Stomach (tissue), 9 donors: ENCODE data around the gene APCDD1L. TPM values are rescaled to one million over a fixed set of nuclear protein-coding genes. Genes with fewer than 3 reads are reported as not detected.

Source experiments
- DNase-seq, 2 donors: peaks; one replicate each; pipeline versions ENCODE4 v3.0.0 to v3.0.0-alpha.2; 2013 to 2019
- H3K27ac ChIP-seq, 5 donors: fragments of 200-600 bp in 4 of 5; sonication (generic) in 4 of 5; one replicate each; pipeline ENCODE4 v1.5.1; 2013 to 2019; ENCODE audit warnings: mild to moderate bottlenecking in 1 of 5, moderate library complexity in 1 of 5
- H3K27me3 ChIP-seq, 3 donors: fragments of 200-600 bp; sonication (generic); one replicate each; pipeline ENCODE4 v1.5.1; 2017 to 2019; ENCODE audit warnings: mixed run types in 1 of 3
- H3K36me3 ChIP-seq, 4 donors: fragments of 200-600 bp; sonication (generic); 1 replicate in 3 of 4; 2 replicates in 1 of 4; pipeline ENCODE4 v1.5.1; 2016 to 2019
- H3K4me1 ChIP-seq, 4 donors: fragments of 200-600 bp; sonication (generic); one replicate each; pipeline ENCODE4 v1.5.1; 2016 to 2019
- H3K4me3 ChIP-seq, 4 donors: fragments of 200-600 bp; sonication (generic) in 3 of 4; one replicate each; pipeline ENCODE4 v1.5.1; 2016 to 2019; ENCODE audit warnings: mild to moderate bottlenecking in 1 of 4
- H3K9me3 ChIP-seq, 4 donors: fragments of 200-600 bp; sonication (generic); one replicate each; pipeline ENCODE4 v1.5.1; 2016 to 2019
- CTCF ChIP-seq, 7 experiments: fragments of 450-650 bp in 4 of 7; fragments of 200-600 bp in 3 of 7; sonication (generic) in 3 of 7; IDR thresholded peaks; one replicate each; pipeline ENCODE4 v1.5.1; 2016 to 2019; ENCODE audit warnings: antibody characterized with exemption in 7 of 7, control low read depth in 2 of 7, mild to moderate bottlenecking in 1 of 7
- EP300 ChIP-seq: sonication (generic); formaldehyde crosslinking; IDR thresholded peaks from one replicate; pipeline ENCODE4 v1.6.1; 2017; ENCODE audit warnings: antibody characterized with exemption
- POLR2A ChIP-seq, 4 donors: fragments of 450-650 bp; IDR thresholded peaks; one replicate each; pipeline ENCODE4 v1.6.1; 2016; ENCODE audit warnings: antibody characterized with exemption in 4 of 4, control low read depth in 2 of 4, mild to moderate bottlenecking in 1 of 4, moderate library complexity in 1 of 4
- POLR2AphosphoS5 ChIP-seq, 3 donors: sonication (generic); formaldehyde crosslinking; IDR thresholded peaks; one replicate each; pipeline ENCODE4 v1.6.1; 2016; ENCODE audit warnings: antibody characterized with exemption in 3 of 3
- WGBS, 5 donors: extraction: QIAGEN DNeasy Blood & Tissue Kit in 3 of 5; methylation state at CpG; one replicate each; pipeline versions ENCODE4 v1.1.5 to v1.1.7; 2013 to 2018; 5-methylcytosine and 5-hydroxymethylcytosine counted together
- intact Hi-C: fragments of 100-400 bp; cut with DNase I; formaldehyde crosslinking; loops from one replicate; pipeline ENCODE4 v1.15.1; 2023; ENCODE audit warnings: low total_unique reads
- polyA plus RNA-seq, 3 donors: library from polyadenylated mRNA; stranded (reverse); fragments of 200-250 nt; gene quantifications; one replicate each; pipeline ENCODE4 v1.2.3, GENCODE V29; 2013
- total RNA-seq, 5 donors: library from RNA; depleted of rRNA; stranded (reverse); fragments of >200 nt; gene quantifications; one replicate each; pipeline versions ENCODE4 v1.1.0 to v1.2.3, GENCODE V29; 2014 to 2016
- donor health status: healthy with polysubstance abuse.
- donor health status: Bipolar disorder and iron deficiency.
- donor health status: healthy.

Gene APCDD1L
- total and polyA plus RNA-seq, 8 donors, result 0.12 to 2.0 (median 0.85) TPM; not detected in 4

DNA sequence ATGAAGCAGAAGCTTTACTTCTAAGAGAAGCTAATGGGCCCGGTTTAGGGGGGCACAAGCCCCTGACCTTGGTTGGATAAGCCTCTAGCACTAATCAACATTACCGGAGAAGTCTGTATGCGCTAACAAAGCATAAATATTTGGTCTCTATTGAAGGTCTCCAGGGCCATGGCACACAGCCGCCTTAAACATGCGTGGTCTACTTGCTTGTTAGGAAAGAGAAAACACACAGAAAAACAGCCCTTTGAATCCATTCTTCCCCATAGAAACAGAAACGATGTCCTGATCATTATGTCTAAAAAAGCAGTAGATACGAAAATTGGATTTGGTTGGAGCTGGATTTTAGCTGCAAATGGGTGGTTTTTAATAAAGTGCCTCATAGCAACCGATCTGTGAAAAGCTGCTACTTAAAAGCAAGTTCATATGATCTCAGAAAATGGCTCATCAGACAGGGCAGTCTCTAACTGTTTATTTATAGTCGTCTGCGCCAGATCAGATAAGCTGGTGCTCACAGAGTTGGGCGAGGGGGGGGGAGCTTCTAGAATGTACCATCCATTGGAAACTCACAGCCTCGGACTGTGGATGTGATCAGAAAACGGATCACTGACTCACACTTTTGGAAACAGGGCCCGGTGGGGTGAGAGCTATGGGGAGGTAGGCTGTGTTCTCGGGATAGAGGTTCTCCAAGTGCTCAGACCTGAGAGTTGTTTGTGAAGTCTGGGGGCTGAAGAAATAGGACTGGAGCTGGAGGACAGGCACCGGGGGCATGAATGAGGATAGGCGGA lies 35.3 kb upstream of the APCDD1L start:
- no peaks in the 10 kb centered on the region for H3K36me3 ChIP-seq
- no peak overlapping the region for H3K27ac ChIP-seq
- H3K9me3 ChIP-seq, result no peaks in the 10 kb centered on the region
- DNase-seq, result peak; percentile 23 to 49
- H3K27me3 ChIP-seq, result peaks cover 0 to 49% (median 13%) of the 10 kb centered on the region in 3 donors
- WGBS, 5 donors, result 39 to 49% (median 43%) methylated on average over 17 of the region's 17 CpGs
- intact Hi-C loops, result no loop called here
- H3K4me3 ChIP-seq, result no peak overlapping the region
- TF ChIP-seq POLR2A (IDR thresholded peaks at IDR 0.05) (no peak), EP300 (no peak), CTCF (IDR thresholded peaks at IDR 0.05) (no peak), POLR2AphosphoS5 (IDR thresholded peaks at IDR 0.05) (no peak)
- H3K4me1 ChIP-seq, result peaks cover 0 to 8% (median 0%) of the 10 kb centered on the region in 4 donors

DNA sequence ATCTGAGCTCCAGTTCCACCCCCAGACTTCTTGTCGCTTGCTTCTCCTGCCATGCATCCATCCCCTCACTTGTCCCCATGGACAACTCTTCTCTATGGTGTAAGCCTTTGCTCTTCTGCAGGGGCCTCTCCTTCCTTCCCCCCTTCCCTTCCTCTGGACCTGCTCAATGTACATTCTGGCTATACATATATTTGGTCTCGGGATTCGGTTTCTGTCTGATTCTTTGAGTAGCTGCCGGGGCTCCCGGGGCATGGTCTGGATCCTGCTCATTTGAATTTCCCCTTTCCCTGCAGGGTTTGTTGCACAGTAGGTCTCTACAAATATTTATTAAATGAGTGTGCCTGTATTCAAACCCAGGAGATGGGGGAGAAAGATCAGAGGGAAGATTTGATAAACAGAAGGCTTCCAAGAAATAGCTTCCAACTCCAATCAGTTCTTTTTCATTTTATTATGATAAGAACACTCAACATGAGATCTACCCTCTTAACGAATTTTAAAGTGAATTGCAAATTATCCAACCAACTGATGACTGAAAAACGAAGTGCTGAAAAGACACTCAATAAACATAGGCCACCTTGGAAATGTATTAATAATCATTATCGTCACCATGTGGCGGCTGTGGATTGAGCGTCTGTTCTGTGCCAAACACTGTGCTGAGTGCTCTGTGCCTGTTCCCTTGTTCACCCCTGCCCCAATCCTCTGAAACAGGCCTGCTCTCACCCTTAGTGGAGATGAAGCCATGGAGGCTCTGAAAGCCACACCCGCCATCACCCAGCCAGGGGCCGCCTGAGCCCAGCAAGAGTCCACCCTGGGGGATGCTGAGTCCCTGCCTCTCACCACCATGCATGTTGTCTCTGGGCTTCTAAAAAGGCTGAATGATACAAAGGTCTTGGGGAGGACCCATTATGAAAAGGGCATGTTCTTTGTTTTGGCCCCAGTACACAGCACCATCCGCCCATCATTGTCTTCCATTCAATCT lies 34.3 kb upstream of the APCDD1L start:
- H3K36me3 ChIP-seq, result no peaks in the 10 kb centered on the region
- TF ChIP-seq POLR2AphosphoS5 (IDR thresholded peaks at IDR 0.05) (no peak), CTCF (IDR thresholded peaks at IDR 0.05) (no peak), EP300 (no peak), POLR2A (IDR thresholded peaks at IDR 0.05) (no peak)
- WGBS, 5 donors, result 83 to 89% (median 86%) methylated on average over 13 of the region's 13 CpGs
- H3K4me3 ChIP-seq, result no peak overlapping the region
- no peak overlapping the region for H3K27ac ChIP-seq
- intact Hi-C loops, result no loop called here
- no peaks in the 10 kb centered on the region for H3K9me3 ChIP-seq
- peaks cover 0 to 8% (median 0%) of the 10 kb centered on the region in 4 donors for H3K4me1 ChIP-seq
- peak in 1 of 2 donors; percentile 2 for DNase-seq
- peaks cover 0 to 52% (median 13%) of the 10 kb centered on the region in 3 donors for H3K27me3 ChIP-seq

- Histone ChIP-seq H3K27ac (no peak overlapping the region), H3K4me3 (no peak overlapping the region), H3K4me1 (no peaks in the 10 kb centered on the region), H3K36me3 (no peaks in the 10 kb centered on the region), H3K27me3 (peaks cover 0 to 52% (median 13%) of the 10 kb centered on the region in 3 donors), H3K9me3 (no peaks in the 10 kb centered on the region)
- 43 to 52% (median 46%) methylated on average over 11 of the region's 11 CpGs for WGBS, 5 donors
- TF ChIP-seq EP300, result no peak
- TF ChIP-seq POLR2AphosphoS5 (IDR thresholded peaks at IDR 0.05), result no peak
- TF ChIP-seq POLR2A (IDR thresholded peaks at IDR 0.05), result no peak
- no peak for TF ChIP-seq CTCF (IDR thresholded peaks at IDR 0.05)
- DNase-seq, result peak; percentile 20 to 67
- intact Hi-C loops, result no loop called here
Measured at GRCh38 chr20:58547623-58548475, 32.6 kb upstream of the APCDD1L start.
